Type B pancreatic cell (in vitro differentiated cells): ENCODE measurements around the gene ZNF341. TPM values are rescaled to one million over a fixed set of nuclear protein-coding genes. Genes with fewer than 3 reads are reported as not detected.

Experiments used
- DNase-seq: peaks from one replicate; pipeline ENCODE4 v3.0.0; 2021; ENCODE audit warnings: mixed read lengths; ENCODE audit not compliant: unreplicated experiment; ENCODE audit errors: extremely low spot score
- H3K27ac Mint-ChIP-seq: 2 replicates; pipeline ENCODE4 v1.8.0; 2021; ENCODE audit warnings: mild to moderate bottlenecking, mixed read lengths
- H3K27me3 Mint-ChIP-seq: 2 replicates; pipeline ENCODE4 v1.8.0; 2021; ENCODE audit warnings: mixed read lengths
- H3K36me3 Mint-ChIP-seq: 2 replicates; pipeline ENCODE4 v1.8.0; 2021; ENCODE audit warnings: mixed read lengths
- H3K4me1 Mint-ChIP-seq: one replicate; pipeline ENCODE4 v1.8.0; 2021; ENCODE audit warnings: mixed read lengths; ENCODE audit not compliant: unreplicated experiment
- H3K4me3 Mint-ChIP-seq: 2 replicates; pipeline ENCODE4 v1.8.0; 2021; ENCODE audit warnings: mild to moderate bottlenecking, mixed read lengths
- H3K9me3 Mint-ChIP-seq: 2 replicates; pipeline ENCODE4 v1.8.0; 2021; ENCODE audit warnings: mixed read lengths
- CTCF ChIP-seq: fragments of 200-600 bp; sonication (generic); conservative IDR thresholded peaks from 2 replicates; pipeline ENCODE4 v1.5.0; 2021; ENCODE audit warnings: antibody characterized with exemption, mild to moderate bottlenecking
- total RNA-seq: library from RNA; stranded (reverse); gene quantifications from 2 replicates; pipeline ENCODE4 v1.2.1, GENCODE V29; 2021; ENCODE audit warnings: low replicate concordance

The ZNF341 gene
- total RNA-seq, 1 donor from 2014 or later = 4.6 TPM

DNA sequence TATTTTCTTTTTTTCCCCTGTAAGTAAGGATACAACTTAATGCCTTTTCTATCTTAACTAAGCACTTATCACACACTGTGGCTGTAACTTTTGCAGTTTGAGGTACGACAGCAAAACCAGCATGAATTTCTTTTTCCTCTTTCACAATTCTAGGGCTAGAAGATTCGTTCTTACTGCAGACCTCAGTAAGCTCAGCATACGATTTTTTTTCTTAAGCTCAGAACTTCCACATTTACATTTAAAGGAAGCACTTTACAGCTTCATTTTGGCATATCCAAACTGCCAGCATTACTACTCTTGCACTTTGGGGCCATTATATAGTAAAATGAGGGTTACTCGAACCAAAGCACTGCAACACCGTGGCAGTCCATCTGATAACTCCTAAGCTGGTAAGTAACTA, 78.5 kb downstream of the ZNF341 start:
- Mint-ChIP-seq H3K4me3 (no peak overlapping the region), H3K4me1 (peaks cover 26% of the 10 kb centered on the region), H3K27ac (peak overlapping the region; percentile 8), H3K9me3 (no peaks in the 10 kb centered on the region), H3K27me3 (no peaks in the 10 kb centered on the region), H3K36me3 (peaks cover 12% of the 10 kb centered on the region)
- TF ChIP-seq CTCF = no peak
- no peak for DNase-seq

DNA sequence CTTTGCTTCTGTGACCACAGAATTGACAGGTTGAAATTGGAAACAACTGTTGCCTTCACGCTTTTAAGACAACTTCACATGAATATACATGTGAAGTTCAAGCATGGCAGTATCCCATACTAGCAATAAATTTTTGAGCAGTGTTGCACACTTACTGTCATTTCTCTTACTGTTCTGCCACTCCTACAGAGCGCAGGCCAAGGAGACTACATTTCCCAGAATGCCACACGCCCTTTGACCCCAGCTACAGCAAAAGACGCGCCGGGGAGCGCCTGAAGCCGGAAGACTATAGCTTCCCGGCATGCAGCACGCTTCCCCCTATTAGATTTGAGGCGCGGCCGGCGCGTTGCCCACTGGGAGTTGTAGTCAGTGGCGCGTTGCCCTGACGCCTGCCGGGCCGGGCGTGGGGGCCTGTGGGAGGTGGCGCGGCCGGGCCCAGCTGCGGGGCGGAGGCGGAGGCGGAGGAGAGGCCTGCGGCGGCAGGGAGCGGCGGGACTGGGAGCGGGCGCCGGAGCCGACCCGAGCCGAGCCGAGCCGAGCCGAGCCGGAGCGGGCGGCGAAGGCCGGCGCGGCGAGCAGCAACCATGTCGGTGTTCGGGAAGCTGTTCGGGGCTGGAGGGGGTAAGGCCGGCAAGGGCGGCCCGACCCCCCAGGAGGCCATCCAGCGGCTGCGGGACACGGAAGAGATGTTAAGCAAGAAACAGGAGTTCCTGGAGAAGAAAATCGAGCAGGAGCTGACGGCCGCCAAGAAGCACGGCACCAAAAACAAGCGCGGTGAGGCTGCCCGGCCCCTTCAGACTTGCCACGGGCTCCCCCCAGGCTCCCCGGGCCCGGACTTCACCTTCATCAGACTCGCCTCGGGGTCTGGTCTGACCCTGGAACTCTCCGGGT, 79.3 kb downstream of the ZNF341 start, which contains the start of gene CHMP4B:
Gene CHMP4B (plus strand): TSS at position 464 of the 891 bp plus-strand sequence. CDS start 121 bp downstream, at position 585.
- TF ChIP-seq CTCF = no peak
- Mint-ChIP-seq H3K9me3 (no peaks in the 10 kb centered on the region), H3K4me3 (peak within 1 kb of the TSS; percentile 92), H3K27ac (peak within 1 kb of the TSS; percentile 97), H3K36me3 (peaks cover 13% of the 10 kb centered on the region), H3K27me3 (no peaks in the 10 kb centered on the region), H3K4me1 (peaks cover 32% of the 10 kb centered on the region)
- DNase-seq = peak; percentile 100

GRCh38 chr20:33811776-33812151, 80.0 kb downstream of the ZNF341 start:
- Mint-ChIP-seq H3K4me1 (peaks cover 39% of the 10 kb centered on the region), H3K36me3 (peaks cover 13% of the 10 kb centered on the region), H3K9me3 (no peaks in the 10 kb centered on the region), H3K27ac (peak overlapping the region; percentile 97), H3K4me3 (peak overlapping the region; percentile 92), H3K27me3 (no peaks in the 10 kb centered on the region)
- TF ChIP-seq CTCF = no peak
- no peak for DNase-seq

GRCh38 chr20:33812152-33812849, 80.5 kb downstream of the ZNF341 start:
- H3K4me3 Mint-ChIP-seq = peak overlapping the region; percentile 92
- peaks cover 13% of the 10 kb centered on the region for H3K36me3 Mint-ChIP-seq
- peaks cover 44% of the 10 kb centered on the region for H3K4me1 Mint-ChIP-seq
- H3K27me3 Mint-ChIP-seq = no peaks in the 10 kb centered on the region
- DNase-seq = no peak
- peak overlapping the region; percentile 97 for H3K27ac Mint-ChIP-seq
- TF ChIP-seq CTCF = no peak
- H3K9me3 Mint-ChIP-seq = no peaks in the 10 kb centered on the region

DNA sequence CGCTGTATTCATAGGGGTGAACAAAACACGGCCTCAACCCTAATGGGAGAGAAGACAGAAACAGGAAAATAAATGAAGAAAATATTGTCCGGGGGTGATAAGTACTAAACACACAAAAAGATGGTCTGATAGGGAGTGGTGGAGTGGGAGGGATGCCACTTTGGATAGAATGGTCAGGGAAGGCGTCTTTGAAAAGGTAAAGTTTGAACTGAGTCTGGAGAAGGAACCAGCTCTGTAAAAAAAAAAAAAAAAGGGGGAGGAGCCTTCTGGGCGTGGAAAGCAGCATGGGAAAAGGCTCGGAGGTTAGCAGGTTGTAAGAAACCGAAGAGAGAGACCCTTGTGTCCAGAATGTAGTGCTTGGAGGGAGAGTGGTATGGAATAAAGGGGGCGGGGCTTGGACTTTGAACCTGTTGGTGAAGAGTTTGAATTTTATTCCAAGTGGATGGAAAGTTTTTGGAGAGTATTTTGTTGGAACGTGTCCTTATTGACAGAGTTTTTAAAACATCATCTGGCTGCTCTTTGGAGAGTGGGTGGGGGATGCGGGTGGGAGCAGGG, 81.2 kb downstream of the ZNF341 start:
- H3K4me3 Mint-ChIP-seq = peak overlapping the region; percentile 92
- no peak for DNase-seq
- H3K4me1 Mint-ChIP-seq = peaks cover 51% of the 10 kb centered on the region
- peaks cover 16% of the 10 kb centered on the region for H3K36me3 Mint-ChIP-seq
- TF ChIP-seq CTCF = no peak
- no peaks in the 10 kb centered on the region for H3K9me3 Mint-ChIP-seq
- H3K27me3 Mint-ChIP-seq = no peaks in the 10 kb centered on the region
- H3K27ac Mint-ChIP-seq = peak overlapping the region; percentile 97
